Activated CD8-positive, alpha-beta memory T cell treated with anti-CD3 and anti-CD28 coated beads, Interleukin-2, amount 50 U/mL, for 48 hours (primary cell): ENCODE results near the gene ZDHHC14.

Experiments
- DNase-seq: peaks from one replicate; pipeline ENCODE4 v3.0.0-alpha.2; 2020

The ZDHHC14 gene

DNA sequence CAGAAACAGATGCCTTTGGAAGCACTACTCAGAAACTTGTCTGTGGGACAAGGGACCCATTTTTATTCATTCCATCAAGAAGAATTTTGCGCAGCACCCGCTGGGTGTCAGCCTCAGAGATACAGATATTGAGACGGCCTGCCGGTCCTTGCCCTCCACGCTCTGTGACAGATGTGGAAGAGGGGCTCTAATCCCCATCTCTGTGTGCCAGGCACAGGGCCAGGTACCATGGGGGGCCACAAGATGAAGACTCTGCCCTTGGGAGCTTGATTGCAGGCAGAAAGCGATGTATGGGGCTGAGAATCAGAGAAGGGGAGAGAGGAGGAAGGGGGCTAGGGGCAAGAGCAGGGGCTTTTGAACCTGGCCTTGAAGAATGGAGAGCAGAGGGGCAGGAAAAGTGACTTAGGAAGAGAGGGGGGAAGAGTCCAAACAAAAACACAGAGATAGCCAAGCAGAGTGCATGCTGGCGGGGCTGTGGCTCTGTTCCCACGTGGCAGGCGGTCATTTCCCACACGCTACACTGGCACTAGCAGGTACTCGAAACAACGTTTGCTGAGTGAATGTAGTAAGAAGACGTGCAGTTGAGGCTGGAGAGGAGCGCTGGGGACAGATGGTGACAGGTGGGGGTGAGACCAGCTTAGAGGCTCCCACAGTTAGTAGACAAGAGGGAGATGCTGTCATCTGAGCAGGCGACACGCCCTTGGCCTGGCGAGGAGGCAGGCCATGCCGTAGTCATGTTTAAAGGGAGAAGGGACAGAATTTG lies 271.8 kb downstream of the ZDHHC14 start:
- DNase-seq = no peak

- no peak for DNase-seq
These were observed 272.5 kb downstream of the ZDHHC14 start for GRCh38 chr6:157653521-157653920.

DNA sequence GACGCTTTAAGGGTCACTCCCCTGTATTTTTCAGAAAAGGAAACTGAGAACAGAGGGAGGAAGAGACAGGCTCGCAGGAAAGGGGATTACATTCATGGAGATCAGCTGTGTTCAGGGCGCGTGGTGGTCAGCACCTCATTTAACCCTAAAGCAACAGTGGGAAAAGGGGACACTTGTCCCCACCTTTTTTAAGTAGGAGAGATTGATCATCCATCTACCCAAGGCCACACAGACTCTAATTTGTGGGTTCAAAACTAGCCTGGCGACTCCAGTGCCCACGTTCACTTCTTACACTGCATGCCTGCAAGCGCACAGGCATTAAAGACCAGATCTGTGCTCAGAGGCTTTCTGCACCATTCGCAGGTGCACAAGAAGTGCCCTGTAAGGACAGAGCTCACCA lies 274.1 kb downstream of the ZDHHC14 start:
- DNase-seq = no peak

- DNase-seq = no peak
These were observed 275.5 kb downstream of the ZDHHC14 start for GRCh38 chr6:157656437-157656997.

DNA sequence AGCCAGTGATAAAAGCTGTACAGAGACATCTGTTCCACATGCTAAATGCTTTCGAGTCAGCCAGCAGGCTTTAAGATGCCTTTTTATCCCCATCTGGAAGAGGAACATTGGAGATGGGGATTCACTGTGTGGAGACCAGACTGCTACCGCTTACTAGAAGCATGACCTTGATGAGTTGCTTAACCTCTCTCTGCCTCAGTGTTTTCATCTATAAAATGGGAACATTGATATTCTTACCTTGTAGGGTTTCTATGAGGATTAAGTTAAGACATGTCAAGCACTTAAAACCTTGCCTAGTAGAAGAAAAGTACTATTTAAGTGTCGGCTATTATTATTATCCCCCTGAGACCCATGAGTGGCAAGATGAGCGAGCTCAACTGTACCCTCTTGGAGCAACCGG lies 276.8 kb downstream of the ZDHHC14 start:
- DNase-seq = no peak

DNA sequence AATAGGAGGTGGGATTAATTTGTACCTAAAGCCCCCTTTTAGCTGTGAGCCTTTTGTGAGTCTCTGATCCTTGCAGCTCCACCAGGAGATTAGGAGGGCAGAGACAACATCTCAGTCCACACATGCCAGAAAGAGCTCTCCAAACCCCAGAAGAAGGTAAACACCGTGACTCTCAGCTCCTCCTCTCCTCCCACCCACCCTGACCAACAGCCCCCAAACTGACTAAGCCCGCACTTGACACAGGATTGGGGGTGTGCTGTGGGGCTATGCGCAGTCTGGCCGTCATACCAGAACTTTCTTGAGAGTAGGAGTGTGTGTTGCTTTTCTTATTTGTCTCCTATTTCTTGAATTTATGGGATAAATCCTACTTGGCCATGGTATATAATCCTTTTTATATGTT lies 277.3 kb downstream of the ZDHHC14 start:
- DNase-seq = no peak

GRCh38 chr6:157659536-157660271 lies 278.7 kb downstream of the ZDHHC14 start:
- DNase-seq = no peak

- no peak for DNase-seq
These were observed 279.4 kb downstream of the ZDHHC14 start for GRCh38 chr6:157660414-157660813.

GRCh38 chr6:157661652-157662051 lies 280.7 kb downstream of the ZDHHC14 start:
- no peak for DNase-seq

DNA sequence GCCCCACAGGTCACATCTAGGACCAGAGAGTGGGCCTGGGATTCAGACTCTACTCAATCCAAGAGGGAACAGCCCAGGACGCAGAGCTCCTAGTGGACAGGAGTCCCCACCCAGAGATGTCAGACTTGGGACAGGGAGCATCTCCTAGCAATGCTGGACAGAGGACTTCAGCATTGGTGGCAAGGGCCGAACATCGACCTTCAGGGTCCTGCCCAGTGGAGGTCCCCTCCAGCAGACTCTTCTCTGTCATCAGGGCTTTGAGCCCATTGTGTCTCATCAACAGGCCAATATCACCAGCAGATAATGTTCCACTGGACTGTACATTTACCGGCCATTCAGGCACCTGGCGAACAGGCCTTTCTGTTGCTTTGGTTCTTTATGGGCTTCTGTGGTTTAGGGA lies 282.3 kb downstream of the ZDHHC14 start:
- DNase-seq = no peak

DNA sequence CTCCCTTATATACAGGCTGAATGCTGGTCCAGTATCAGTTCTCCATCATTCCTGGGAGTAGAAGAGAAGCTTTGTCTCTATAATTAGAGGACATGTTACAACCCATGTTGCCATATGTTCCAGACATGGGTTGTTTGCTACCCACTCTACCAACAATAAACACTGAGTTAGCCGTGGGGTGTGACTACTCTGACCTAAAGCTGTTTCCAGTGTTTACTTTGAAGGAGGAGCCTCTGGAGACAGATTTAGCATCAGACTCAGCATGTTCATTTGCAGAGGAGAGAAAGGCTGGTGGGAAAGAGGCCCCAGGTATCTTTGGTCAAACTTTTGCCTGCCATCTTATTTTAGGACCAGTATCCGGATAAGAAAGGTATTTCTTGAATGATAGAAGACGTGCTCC lies 284.2 kb downstream of the ZDHHC14 start:
- DNase-seq = no peak

GRCh38 chr6:157666729-157667128 lies 285.7 kb downstream of the ZDHHC14 start:
- no peak for DNase-seq

GRCh38 chr6:157667211-157668008 lies 286.4 kb downstream of the ZDHHC14 start:
- no peak for DNase-seq

DNA sequence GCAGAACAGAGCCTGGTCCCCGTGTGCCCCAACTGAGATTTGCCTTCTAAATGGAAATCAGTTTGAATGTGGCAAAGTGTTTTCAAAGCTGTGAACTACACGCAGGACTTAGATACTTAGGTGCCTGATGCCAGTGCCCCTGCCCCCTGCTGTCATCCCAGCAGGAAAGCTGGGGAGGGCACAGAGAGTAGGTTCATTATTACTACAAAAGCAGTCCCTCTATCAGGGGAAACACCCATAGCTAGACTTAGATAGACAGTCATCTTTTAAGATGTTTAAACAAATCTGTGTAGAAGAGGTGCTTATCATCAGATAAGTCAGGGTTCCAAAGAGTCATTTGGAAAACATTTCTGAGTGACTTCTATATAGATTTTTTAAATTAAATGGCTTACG lies 287.0 kb downstream of the ZDHHC14 start:
- no peak for DNase-seq

DNA sequence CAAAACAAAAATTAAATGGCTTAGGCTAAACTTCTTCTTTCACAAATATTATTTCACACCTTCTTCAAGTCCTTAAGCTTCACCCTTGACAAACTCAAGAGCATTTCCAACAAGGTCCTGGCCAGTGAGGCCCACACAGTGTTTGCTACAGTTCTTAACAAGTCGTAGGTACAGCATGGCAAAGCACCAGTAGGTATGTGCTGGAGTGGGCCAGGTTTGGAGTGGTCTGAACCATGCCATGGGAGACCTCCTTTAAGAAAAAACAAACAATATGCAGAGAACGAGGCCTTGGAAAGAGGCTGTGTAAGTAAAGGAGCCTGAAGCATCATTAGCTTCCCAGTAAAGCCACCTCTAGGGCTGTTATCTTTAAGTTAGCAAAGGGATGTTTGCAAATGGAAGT lies 287.7 kb downstream of the ZDHHC14 start:
- DNase-seq = no peak

GRCh38 chr6:157669323-157669722 lies 288.3 kb downstream of the ZDHHC14 start:
- DNase-seq = no peak

DNA sequence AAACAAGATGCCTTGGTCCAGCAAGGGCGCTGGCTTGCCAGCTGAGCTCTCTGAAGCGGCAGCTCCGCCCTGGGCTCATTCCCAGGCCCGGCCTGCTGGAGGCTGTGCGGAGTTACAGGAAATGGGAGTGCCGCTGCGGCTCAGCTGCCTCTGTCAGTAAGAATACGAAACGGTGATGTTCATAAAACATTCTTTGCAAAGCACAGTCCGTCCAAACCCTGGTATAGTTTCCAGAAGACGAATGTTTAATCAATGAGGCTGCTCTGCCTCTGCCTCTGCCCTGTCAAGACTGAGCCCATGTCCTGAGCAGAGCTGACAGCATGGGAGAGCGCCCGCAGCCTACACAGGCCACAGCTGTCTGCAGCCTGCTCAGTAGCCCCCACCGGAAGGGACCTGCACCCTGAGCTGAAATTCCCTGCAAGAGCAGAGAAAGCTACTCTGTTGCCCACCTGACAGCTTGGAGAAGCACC lies 288.8 kb downstream of the ZDHHC14 start:
- DNase-seq = no peak

GRCh38 chr6:157670466-157671186 lies 289.6 kb downstream of the ZDHHC14 start:
- DNase-seq = no peak

DNA sequence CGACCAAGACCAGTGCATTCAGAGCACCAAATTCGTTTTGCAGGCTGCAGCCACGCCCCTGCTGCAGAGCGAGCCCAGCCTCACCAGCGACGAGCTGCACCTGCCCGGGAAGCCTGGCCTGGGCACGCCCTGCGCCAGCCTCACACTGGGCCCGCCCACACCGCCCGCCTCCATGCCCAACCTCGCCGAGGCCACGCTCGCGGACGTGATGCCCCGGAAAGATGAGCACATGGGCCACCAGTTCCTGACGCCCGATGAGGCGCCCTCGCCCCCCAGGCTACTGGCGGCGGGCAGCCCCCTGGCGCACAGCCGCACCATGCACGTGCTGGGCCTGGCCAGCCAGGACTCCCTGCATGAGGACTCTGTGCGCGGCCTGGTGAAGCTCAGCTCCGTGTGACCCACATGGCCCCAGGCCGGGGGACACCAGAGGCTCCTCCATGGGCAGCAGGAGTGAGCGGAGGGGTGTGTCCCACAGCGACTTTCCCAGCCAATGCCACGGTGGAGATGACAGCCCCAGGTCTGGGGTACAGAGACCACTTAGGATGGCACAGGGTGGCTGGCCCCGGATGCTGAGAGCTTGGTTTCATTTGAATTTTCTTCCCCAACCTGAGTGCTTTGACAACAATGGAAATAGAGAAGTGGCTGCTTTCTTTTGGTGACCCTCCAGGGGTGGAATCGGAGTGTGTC lies 291.9 kb downstream of the ZDHHC14 start:
- no peak for DNase-seq

GRCh38 chr6:157673596-157673995 lies 292.6 kb downstream of the ZDHHC14 start:
- DNase-seq = no peak

- no peak for DNase-seq
These were observed 293.1 kb downstream of the ZDHHC14 start for GRCh38 chr6:157674061-157674460.

DNA sequence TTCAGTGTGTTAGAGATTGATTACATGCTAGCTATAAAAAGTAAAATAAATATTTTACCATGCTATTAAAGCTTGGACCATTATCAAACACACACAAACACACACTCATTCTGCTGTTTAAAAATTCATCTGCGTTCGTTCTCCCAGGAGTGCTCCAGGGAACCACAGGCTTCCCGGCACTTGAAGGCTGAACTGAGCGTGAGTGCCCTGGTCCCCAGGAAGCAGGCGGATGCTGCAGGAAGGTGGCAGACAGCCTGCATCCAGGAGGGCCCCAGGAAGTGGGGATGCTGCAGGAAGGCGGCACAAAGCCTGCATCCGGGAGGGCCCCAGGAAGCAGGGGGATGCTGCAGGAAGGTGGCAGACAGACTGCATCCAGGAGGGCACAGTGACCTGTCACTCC lies 294.8 kb downstream of the ZDHHC14 start:
- no peak for DNase-seq
